HEK293 (cell line): ENCODE measurements around the gene GFOD1.

Experiments
- CTCF ChIA-PET: fragments of 350-600 bp; formaldehyde crosslinking; extraction: SDS; loops from one replicate; lab custom pipeline; 2021; ENCODE audit warnings: antibody characterized with exemption; lab: Yijun Ruan, JAX
- POLR2A ChIA-PET: fragments of 300-600 bp; formaldehyde crosslinking; extraction: SDS; loops from one replicate; lab custom pipeline; 2020; ENCODE audit warnings: antibody characterized with exemption, inconsistent platforms; lab: Yijun Ruan, JAX
- H3K27ac ChIP-seq: fragments of 200-500 bp; sonication (Bioruptor generic); 2 replicates; pipeline ENCODE4 v1.5.1; 2014; ENCODE audit warnings: low read depth, low read length, control low read depth, inconsistent platforms; ENCODE audit errors: extremely low read depth
- H3K36me3 ChIP-seq, 2 experiments: fragments of 200-500 bp in 1 of 2; sonication (Bioruptor generic) in 1 of 2; 1 replicate in 1 of 2; 2 replicates in 1 of 2; pipeline ENCODE4 v1.5.1; 2014 to 2017; ENCODE audit warnings: inconsistent platforms in 2 of 2, low read length in 2 of 2; ENCODE audit not compliant: control insufficient read depth in 2 of 2, insufficient read depth in 1 of 2
- H3K4me1 ChIP-seq: fragments of 200-500 bp; sonication (Bioruptor generic); 2 replicates; pipeline ENCODE4 v1.5.1; 2014; ENCODE audit warnings: mild to moderate bottlenecking, low read length, inconsistent platforms; ENCODE audit not compliant: control insufficient read depth, insufficient read depth
- H3K4me3 ChIP-seq: 2 replicates; pipeline ENCODE4 v1.5.1; 2011; ENCODE audit warnings: low read depth, mild to moderate bottlenecking, control low read depth, low read length, moderate library complexity
- H3K9me3 ChIP-seq: fragments of 200-500 bp; sonication (Bioruptor generic); 2 replicates; pipeline ENCODE4 v1.5.1; 2014; ENCODE audit warnings: low read depth, low read length, inconsistent platforms; ENCODE audit not compliant: control insufficient read depth, insufficient read depth
- BCL11A ChIP-seq: fragments of 450-650 bp; formaldehyde crosslinking; IDR thresholded peaks from 2 replicates; pipeline ENCODE4 v1.5.1; 2016; ENCODE audit warnings: low read depth, missing biosample characterization, missing genetic modification characterization
- HIC1 ChIP-seq: fragments of 450-650 bp; formaldehyde crosslinking; IDR thresholded peaks from 2 replicates; pipeline ENCODE4 v1.5.1; 2016; ENCODE audit warnings: missing biosample characterization, missing genetic modification characterization
- HOXA7 ChIP-seq: sonication (generic); formaldehyde crosslinking; IDR thresholded peaks from 2 replicates; pipeline ENCODE4 v1.8.1; 2022; ENCODE audit warnings: missing genetic modification reagents, borderline replicate concordance
- OSR2 ChIP-seq: fragments of 450-650 bp; formaldehyde crosslinking; IDR thresholded peaks from 2 replicates; pipeline ENCODE4 v1.5.1; 2016; ENCODE audit warnings: missing biosample characterization, missing genetic modification characterization
- SP3 ChIP-seq: fragments of 450-650 bp; formaldehyde crosslinking; IDR thresholded peaks from 2 replicates; pipeline ENCODE4 v1.5.1; 2016; ENCODE audit warnings: missing biosample characterization, missing genetic modification characterization
- ZFHX2 ChIP-seq: fragments of 450-650 bp; formaldehyde crosslinking; conservative IDR thresholded peaks from 2 replicates; pipeline ENCODE4 v1.5.1; 2016; ENCODE audit warnings: missing biosample characterization, missing genetic modification characterization
- ZFP37 ChIP-seq: fragments of 450-650 bp; formaldehyde crosslinking; IDR thresholded peaks from 2 replicates; pipeline ENCODE4 v1.5.1; 2016; ENCODE audit warnings: missing biosample characterization, missing genetic modification characterization
- ZNF114 ChIP-seq: fragments of 450-650 bp; formaldehyde crosslinking; IDR thresholded peaks from 2 replicates; pipeline ENCODE4 v1.5.0; 2017; ENCODE audit warnings: missing biosample characterization, missing genetic modification characterization
- ZNF146 ChIP-seq: fragments of 450-650 bp; formaldehyde crosslinking; IDR thresholded peaks from 2 replicates; pipeline ENCODE4 v1.5.1; 2016; ENCODE audit warnings: missing biosample characterization, missing genetic modification characterization
- ZNF26 ChIP-seq: fragments of 450-650 bp; formaldehyde crosslinking; IDR thresholded peaks from 2 replicates; pipeline ENCODE4 v1.5.1; 2016; ENCODE audit warnings: missing biosample characterization, missing genetic modification characterization
- ZNF280C ChIP-seq: fragments of 450-650 bp; formaldehyde crosslinking; IDR thresholded peaks from 2 replicates; pipeline ENCODE4 v1.5.1; 2016; ENCODE audit warnings: missing biosample characterization, missing genetic modification characterization
- ZNF335 ChIP-seq: fragments of 450-650 bp; formaldehyde crosslinking; conservative IDR thresholded peaks from 2 replicates; pipeline ENCODE4 v1.5.1; 2016; ENCODE audit warnings: missing biosample characterization, missing genetic modification characterization
- ZNF354C ChIP-seq: fragments of 450-650 bp; formaldehyde crosslinking; IDR thresholded peaks from 2 replicates; pipeline ENCODE4 v1.5.1; 2016; ENCODE audit warnings: missing biosample characterization, missing genetic modification characterization, low read depth, borderline replicate concordance
- ZNF513 ChIP-seq: fragments of 450-650 bp; IDR thresholded peaks from 2 replicates; pipeline ENCODE4 v1.5.1; 2018; ENCODE audit warnings: missing biosample characterization, missing genetic modification characterization
- ZNF549 ChIP-seq: fragments of 450-650 bp; IDR thresholded peaks from 2 replicates; pipeline ENCODE4 v1.5.1; 2018; ENCODE audit warnings: missing biosample characterization, missing genetic modification characterization, mild to moderate bottlenecking, inconsistent platforms, moderate library complexity
- ZNF558 ChIP-seq: fragments of 450-650 bp; formaldehyde crosslinking; IDR thresholded peaks from 2 replicates; pipeline ENCODE4 v1.5.1; 2016; ENCODE audit warnings: missing biosample characterization, missing genetic modification characterization
- ZNF621 ChIP-seq: fragments of 450-650 bp; formaldehyde crosslinking; IDR thresholded peaks from 2 replicates; pipeline ENCODE4 v1.5.1; 2017; ENCODE audit warnings: missing biosample characterization, missing genetic modification characterization
- ZNF629 ChIP-seq: fragments of 450-650 bp; formaldehyde crosslinking; IDR thresholded peaks from 2 replicates; pipeline ENCODE4 v1.5.1; 2017; ENCODE audit warnings: missing biosample characterization, missing genetic modification characterization
- ZNF692 ChIP-seq: fragments of 450-650 bp; formaldehyde crosslinking; IDR thresholded peaks from 2 replicates; pipeline ENCODE4 v1.5.1; 2016; ENCODE audit warnings: missing biosample characterization, missing genetic modification characterization
- ZSCAN16 ChIP-seq: fragments of 450-650 bp; formaldehyde crosslinking; IDR thresholded peaks from 2 replicates; pipeline ENCODE4 v1.5.1; 2016; ENCODE audit warnings: missing biosample characterization, missing genetic modification characterization
- ZSCAN30 ChIP-seq: fragments of 450-650 bp; IDR thresholded peaks from 2 replicates; pipeline ENCODE4 v1.5.1; 2018; ENCODE audit warnings: missing biosample characterization, mild to moderate bottlenecking, missing genetic modification characterization, moderate library complexity

The GFOD1 gene

GRCh38 chr6:13528232-13528631 is 40.8 kb upstream of the GFOD1 start:
- CTCF ChIA-PET: interaction anchor here (0.7 kb wide), 1 partner anchor 9 kb away, joined by 3 read pairs; no protein-coding TSS in a partner anchor
- POLR2A ChIA-PET: no interaction called here

GRCh38 chr6:13527671-13528056 is 40.3 kb upstream of the GFOD1 start:
- Histone ChIP-seq H3K9me3 (no peaks in the 10 kb centered on the region), H3K4me1 (no peaks in the 10 kb centered on the region), H3K36me3 (no peaks in the 10 kb centered on the region), H3K4me3 (no peak overlapping the region), H3K27ac (no peak overlapping the region)
- ChIA-PET POLR2A (no interaction called here), CTCF (no interaction called here)
- no peak for TF ChIP-seq ZNF692 (tag by site-specific recombination)
- no peak for TF ChIP-seq OSR2 (tag by site-specific recombination)
- TF ChIP-seq ZNF335 (tag by site-specific recombination): no peak
- TF ChIP-seq ZFHX2 (tag by site-specific recombination): no peak
- TF ChIP-seq ZNF280C (tag by site-specific recombination): no peak
- TF ChIP-seq ZNF629 (tag by site-specific recombination): no peak

More at GRCh38 chr6:13528232-13528631, 40.8 kb upstream of the GFOD1 start:
- Histone ChIP-seq H3K4me3 (no peak overlapping the region), H3K9me3 (no peaks in the 10 kb centered on the region), H3K27ac (no peak overlapping the region), H3K36me3 (no peaks in the 10 kb centered on the region), H3K4me1 (no peaks in the 10 kb centered on the region)
- TF ChIP-seq ZNF621 (no peak), ZNF146 (tag by site-specific recombination) (no peak), ZNF558 (tag by site-specific recombination) (no peak), ZFP37 (tag by site-specific recombination) (no peak), BCL11A (tag by site-specific recombination) (no peak), ZNF26 (tag by site-specific recombination) (no peak), ZNF280C (tag by site-specific recombination) (no peak), ZSCAN16 (tag by site-specific recombination) (no peak), ZNF549 (no peak), ZNF114 (no peak), HOXA7 (CRISPR knock-in tag) (no peak), ZNF513 (tag by site-specific recombination) (no peak), HIC1 (tag by site-specific recombination) (no peak), ZSCAN30 (tag by site-specific recombination) (no peak), ZNF354C (tag by site-specific recombination) (no peak), SP3 (tag by site-specific recombination) (no peak)
